ENCODE data around the gene MANSC1.

DNA sequence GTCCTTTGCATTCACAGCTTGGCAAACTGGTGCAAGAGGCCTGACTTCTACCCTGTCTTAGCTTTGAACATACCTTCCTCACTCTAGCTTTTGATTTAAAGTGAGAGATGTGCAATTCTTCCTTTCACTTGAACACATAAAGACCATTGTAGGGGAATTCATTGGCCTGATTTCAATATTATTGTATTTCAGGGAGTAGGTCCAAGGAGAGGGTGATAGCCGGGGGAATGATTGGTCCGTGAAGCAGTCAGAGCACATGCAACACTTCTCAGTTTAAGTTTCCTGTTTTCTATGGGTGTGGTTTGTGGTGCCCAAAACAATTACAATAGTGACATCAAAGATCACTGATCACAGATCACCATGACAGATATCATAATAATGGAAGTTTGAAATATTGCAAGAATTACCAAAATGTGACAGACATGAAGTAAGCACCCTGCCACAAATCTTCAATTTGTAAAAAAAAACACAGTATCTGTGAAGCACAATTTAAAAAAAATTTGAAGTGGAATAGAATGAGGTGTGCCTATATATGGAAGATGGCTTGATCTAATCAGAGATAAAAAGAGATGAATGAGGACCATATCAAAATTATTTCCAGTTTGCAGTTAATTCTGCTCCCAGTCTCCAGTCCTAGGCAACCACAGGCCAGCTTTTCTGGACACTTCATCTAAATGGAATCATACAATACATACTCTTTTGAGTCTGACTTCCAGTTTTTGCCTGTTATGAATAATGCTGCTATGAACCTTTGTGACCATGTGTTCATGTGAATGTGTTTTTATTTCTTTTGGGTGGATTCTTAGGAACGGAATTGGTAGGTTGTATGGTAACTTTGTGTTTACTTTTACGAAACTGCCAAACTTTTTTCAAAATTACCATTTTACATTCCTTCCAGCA, 30.0 kb upstream of the MANSC1 start:
- TF ChIP-seq, protein P1, sequence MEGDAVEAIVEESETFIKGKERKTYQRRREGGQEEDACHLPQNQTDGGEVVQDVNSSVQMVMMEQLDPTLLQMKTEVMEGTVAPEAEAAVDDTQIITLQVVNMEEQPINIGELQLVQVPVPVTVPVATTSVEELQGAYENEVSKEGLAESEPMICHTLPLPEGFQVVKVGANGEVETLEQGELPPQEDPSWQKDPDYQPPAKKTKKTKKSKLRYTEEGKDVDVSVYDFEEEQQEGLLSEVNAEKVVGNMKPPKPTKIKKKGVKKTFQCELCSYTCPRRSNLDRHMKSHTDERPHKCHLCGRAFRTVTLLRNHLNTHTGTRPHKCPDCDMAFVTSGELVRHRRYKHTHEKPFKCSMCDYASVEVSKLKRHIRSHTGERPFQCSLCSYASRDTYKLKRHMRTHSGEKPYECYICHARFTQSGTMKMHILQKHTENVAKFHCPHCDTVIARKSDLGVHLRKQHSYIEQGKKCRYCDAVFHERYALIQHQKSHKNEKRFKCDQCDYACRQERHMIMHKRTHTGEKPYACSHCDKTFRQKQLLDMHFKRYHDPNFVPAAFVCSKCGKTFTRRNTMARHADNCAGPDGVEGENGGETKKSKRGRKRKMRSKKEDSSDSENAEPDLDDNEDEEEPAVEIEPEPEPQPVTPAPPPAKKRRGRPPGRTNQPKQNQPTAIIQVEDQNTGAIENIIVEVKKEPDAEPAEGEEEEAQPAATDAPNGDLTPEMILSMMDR (IDR thresholded peaks at IDR 0.05): no peak
- TF ChIP-seq POLR2A (IDR thresholded peaks at IDR 0.05): no peak
